Measurements from ENCODE around the gene ADCK1. TPM values are rescaled to one million over a fixed set of nuclear protein-coding genes. Genes with fewer than 3 reads are reported as not detected.
A peak's percentile ranks its signal among the peaks of the same experiment; 100 is the strongest.

Gene ADCK1
- total RNA-seq, 1 donor from 2014 or later: 10.3 TPM

DNA sequence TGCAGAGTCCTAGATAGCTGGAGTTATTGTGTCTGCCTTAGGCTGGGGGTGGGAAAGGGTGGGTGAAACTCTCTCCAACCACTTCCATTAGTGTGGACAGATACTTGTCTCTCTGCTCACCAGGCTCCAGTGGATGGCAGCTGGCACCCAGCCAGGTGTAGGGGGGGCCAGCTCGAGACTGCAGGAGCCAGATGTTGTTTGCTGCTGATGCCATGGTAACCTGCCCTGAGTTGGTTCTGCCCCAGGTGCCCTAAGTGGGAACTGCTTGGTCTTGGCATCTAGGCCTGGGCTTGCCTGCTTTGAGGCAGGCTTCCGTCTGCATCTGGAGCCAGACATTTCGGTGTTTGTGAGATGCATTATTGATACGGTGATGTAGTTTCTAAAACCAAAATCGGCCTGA, 82.2 kb downstream of the ADCK1 start:
- peak overlapping the region; percentile 71 for H3K27ac ChIP-seq (replicated peaks)
- intact Hi-C loops (cut with micrococcal nuclease): no loop called here
- peaks cover 2% of the 10 kb centered on the region for H3K36me3 ChIP-seq
- H3K9me3 ChIP-seq (replicated peaks): no peaks in the 10 kb centered on the region
- no peaks in the 10 kb centered on the region for H3K27me3 ChIP-seq (ENCODE audit: low read depth)
- peak; percentile 71 for DNase-seq
- no peak overlapping the region for H3K4me3 ChIP-seq
- TF ChIP-seq, protein P1, sequence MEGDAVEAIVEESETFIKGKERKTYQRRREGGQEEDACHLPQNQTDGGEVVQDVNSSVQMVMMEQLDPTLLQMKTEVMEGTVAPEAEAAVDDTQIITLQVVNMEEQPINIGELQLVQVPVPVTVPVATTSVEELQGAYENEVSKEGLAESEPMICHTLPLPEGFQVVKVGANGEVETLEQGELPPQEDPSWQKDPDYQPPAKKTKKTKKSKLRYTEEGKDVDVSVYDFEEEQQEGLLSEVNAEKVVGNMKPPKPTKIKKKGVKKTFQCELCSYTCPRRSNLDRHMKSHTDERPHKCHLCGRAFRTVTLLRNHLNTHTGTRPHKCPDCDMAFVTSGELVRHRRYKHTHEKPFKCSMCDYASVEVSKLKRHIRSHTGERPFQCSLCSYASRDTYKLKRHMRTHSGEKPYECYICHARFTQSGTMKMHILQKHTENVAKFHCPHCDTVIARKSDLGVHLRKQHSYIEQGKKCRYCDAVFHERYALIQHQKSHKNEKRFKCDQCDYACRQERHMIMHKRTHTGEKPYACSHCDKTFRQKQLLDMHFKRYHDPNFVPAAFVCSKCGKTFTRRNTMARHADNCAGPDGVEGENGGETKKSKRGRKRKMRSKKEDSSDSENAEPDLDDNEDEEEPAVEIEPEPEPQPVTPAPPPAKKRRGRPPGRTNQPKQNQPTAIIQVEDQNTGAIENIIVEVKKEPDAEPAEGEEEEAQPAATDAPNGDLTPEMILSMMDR (IDR thresholded peaks at IDR 0.05; ENCODE audit: borderline replicate concordance): no peak
- H3K4me1 ChIP-seq: peaks cover 53% of the 10 kb centered on the region

DNA sequence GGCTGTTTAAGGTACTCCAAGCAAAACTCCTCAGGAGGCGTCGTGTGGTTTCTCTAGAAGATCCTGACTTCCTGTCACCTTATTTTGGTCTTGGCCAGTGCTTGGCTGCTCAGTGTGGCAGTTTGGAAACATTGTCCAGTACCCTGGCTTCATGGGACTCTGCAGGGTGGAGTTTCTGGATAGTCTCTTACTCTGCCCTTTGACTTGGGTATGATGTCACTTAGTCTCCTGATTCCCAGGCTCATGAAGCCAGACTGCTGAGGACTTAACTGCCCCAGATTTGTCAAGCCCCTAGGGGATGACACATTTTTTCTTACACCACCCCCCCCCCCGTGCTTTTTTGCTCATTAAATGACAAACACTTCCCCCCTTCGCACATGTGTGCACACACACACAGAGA, 82.7 kb downstream of the ADCK1 start:
- no peak overlapping the region for H3K4me3 ChIP-seq
- TF ChIP-seq, protein P1 (IDR thresholded peaks at IDR 0.05; ENCODE audit: borderline replicate concordance): no peak
- H3K4me1 ChIP-seq: peaks cover 53% of the 10 kb centered on the region
- no peak for DNase-seq
- H3K9me3 ChIP-seq (replicated peaks): no peaks in the 10 kb centered on the region
- H3K36me3 ChIP-seq: peaks cover 7% of the 10 kb centered on the region
- no peaks in the 10 kb centered on the region for H3K27me3 ChIP-seq (ENCODE audit: low read depth)
- intact Hi-C loops (cut with micrococcal nuclease): no loop called here
- H3K27ac ChIP-seq (replicated peaks): peak overlapping the region; percentile 71

DNA sequence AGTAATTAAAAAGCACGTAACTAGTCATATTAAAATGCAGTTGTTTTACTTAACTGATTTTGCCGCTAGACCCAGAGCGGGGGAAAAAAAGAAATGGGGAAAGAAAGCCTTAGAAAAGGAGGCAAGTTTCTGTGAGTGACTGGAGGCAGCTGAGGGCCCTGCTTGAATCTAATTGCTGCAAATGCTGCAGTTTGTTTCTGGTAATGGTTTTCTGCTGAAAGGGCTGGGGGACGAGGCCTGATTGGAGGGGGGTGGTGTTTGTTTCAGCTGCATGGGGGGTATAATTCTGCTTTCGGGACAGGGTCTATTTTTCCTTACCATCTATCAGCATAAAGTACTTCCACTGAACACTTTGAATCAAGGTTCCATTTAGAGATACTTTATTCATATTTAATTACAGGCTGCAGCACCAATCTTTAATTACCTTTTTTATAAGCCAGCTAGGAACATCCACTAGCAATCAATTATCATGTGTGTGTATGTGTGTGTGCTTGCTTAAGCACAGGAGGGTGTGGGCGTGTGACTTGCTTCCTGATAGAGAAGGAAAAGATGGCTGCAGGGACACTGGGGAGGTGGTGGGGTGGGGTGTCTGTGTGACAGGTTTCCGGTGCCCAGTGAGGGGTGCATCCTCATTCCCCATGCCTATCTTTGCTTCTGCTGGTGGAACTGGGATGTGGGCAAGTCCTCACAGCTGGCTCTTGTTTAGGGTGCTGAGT, 83.4 kb downstream of the ADCK1 start:
- Histone ChIP-seq H3K27ac (replicated peaks) (peak overlapping the region; percentile 71), H3K27me3 (ENCODE audit: low read depth) (no peaks in the 10 kb centered on the region), H3K9me3 (replicated peaks) (no peaks in the 10 kb centered on the region), H3K4me3 (no peak overlapping the region), H3K36me3 (peaks cover 12% of the 10 kb centered on the region), H3K4me1 (peaks cover 53% of the 10 kb centered on the region)
- no peak for DNase-seq
- TF ChIP-seq, protein P1 (IDR thresholded peaks at IDR 0.05; ENCODE audit: borderline replicate concordance): no peak
- intact Hi-C loops (cut with micrococcal nuclease): no loop called here

DNA sequence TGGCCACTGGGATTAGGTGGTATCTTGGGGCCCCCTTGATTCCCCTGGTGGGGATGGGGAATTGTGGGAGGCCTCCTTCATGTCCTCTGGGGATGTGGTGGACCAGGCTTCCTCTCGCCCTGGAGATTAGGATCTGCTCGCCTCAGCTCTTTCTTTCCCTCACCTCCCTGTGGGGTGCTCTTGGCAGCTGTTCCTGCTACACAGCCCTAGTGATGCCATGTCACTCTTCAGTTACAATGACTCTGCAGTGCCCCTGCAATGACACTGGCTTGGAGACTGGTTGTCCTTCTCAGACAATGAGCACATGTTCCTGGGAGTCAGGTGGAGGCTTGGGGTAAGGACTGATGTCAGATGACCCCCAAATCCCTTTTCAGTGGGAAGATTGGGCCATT, 83.9 kb downstream of the ADCK1 start:
- no peak for DNase-seq
- peaks cover 13% of the 10 kb centered on the region for H3K36me3 ChIP-seq
- no peaks in the 10 kb centered on the region for H3K27me3 ChIP-seq (ENCODE audit: low read depth)
- intact Hi-C loops (cut with micrococcal nuclease): no loop called here
- no peaks in the 10 kb centered on the region for H3K9me3 ChIP-seq (replicated peaks)
- TF ChIP-seq, protein P1 (IDR thresholded peaks at IDR 0.05; ENCODE audit: borderline replicate concordance): no peak
- H3K4me3 ChIP-seq: no peak overlapping the region
- no peak overlapping the region for H3K27ac ChIP-seq (replicated peaks)
- H3K4me1 ChIP-seq: peaks cover 49% of the 10 kb centered on the region

DNA sequence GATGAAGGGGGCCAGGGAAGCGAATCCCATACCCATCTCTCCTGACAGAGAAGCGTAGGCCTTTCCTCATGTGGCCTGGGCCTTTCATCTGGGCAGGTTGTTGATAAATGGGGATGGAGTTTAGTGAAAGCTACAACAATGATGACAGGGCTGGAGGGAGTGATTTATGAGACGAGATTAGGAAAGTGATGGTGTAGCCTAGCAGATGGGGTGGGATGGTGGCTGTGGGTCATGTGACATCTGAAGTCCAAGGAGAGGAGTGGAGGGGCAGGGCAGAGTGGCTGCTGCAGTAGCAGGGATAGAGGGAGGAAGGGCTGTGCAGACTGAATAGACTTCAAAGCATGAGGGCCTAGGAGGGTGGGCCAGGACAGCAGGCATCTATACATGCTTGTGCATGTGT, 85.5 kb downstream of the ADCK1 start:
- intact Hi-C loops (cut with micrococcal nuclease): no loop called here
- no peak for DNase-seq
- Histone ChIP-seq H3K27me3 (ENCODE audit: low read depth) (no peaks in the 10 kb centered on the region), H3K4me1 (peaks cover 33% of the 10 kb centered on the region), H3K27ac (replicated peaks) (no peak overlapping the region), H3K36me3 (peaks cover 24% of the 10 kb centered on the region), H3K4me3 (no peak overlapping the region), H3K9me3 (replicated peaks) (peaks cover 10% of the 10 kb centered on the region)
- TF ChIP-seq, protein P1 (IDR thresholded peaks at IDR 0.05; ENCODE audit: borderline replicate concordance): no peak

Data from left ventricle myocardium inferior (tissue), 1 donor.